Femur (tissue), 1 donor: ENCODE results near the gene PABPN1L.
A peak's percentile ranks its signal among the peaks of the same experiment; 100 is the strongest.

Experiments
- DNase-seq: peaks from one replicate; pipeline ENCODE4 v3.0.0-alpha.2; 2017

PABPN1L gene

GRCh38 chr16:88866151-88866920, at the start of gene PABPN1L:
Gene PABPN1L (minus strand): TSS chr16:88866660. CDS start chr16:88866606, 54 bp downstream.
- DNase-seq = no peak

DNA sequence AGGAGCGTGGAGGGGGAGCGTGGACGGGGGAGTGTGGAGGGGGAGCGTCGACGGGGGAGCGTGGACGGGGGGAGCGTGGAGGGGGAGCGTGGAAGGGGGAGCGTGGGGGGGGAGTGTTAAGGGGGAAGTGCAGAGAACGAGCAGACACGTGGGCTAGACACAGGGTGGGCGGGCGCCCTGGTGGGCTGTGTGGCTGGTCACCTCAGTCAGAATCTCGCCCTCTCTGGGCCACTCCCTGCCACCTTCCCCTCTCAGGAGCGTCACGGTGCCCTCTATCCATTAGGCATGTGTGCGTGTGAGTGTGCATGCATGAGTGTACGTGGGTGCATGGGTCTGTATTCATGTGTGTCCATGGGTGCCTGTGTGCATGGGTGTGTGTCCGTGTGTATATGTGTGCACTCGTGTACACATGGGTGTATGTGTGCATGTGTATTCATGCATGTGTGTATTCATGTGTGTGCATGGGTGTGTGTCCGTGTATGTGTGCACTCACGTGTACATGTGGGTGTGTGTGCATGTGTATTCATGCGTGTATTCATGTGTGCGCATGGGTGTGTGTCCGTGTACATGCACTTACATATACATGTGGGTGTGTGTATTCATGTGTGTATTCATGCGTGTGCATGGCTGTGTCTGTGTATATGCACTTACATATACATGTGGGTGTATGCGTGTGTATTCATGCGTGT, 49.3 kb upstream of the PABPN1L start:
- no peak for DNase-seq

- DNase-seq = peak; percentile 77
Observed at GRCh38 chr16:88914750-88915368, 48.4 kb upstream of the PABPN1L start.

- no peak for DNase-seq
Observed at GRCh38 chr16:88913870-88914269, 47.4 kb upstream of the PABPN1L start.

DNA sequence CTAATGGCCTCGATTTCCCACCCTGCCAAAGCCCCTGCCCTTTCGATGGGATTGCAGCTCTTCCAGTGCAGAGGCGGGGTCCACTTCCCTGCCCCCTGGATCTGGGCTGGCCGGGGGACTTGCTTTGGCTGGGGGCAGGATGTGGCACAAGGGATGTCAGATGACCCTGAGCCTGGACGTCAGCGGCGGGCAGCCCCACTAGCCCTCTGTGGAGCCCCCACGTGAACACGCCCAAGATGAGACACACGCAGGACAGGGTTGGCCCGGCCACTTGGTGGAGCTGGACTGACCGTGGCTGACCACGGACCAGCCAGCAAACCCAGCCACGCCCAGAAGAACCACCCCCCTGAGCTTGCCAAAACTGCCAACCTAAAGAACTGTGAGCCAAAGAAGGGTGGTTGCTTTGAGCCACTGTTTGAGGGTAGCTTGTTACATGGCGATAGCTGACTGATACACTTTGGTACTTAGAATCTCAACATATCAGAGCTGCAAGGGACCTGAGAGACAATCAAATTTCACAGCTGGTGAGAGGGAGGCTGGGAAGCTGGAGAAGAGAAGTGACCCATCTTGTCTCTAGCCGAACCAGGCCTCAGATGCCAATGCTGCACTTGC, 46.6 kb upstream of the PABPN1L start:
- DNase-seq = no peak

- DNase-seq = no peak
Observed at GRCh38 chr16:88912556-88912955, 46.1 kb upstream of the PABPN1L start.

GRCh38 chr16:88911946-88912310, 45.5 kb upstream of the PABPN1L start:
- DNase-seq = no peak

- DNase-seq = peak; percentile 52
Observed at GRCh38 chr16:88911136-88911945, 44.9 kb upstream of the PABPN1L start.

- DNase-seq = peak; percentile 48
Observed at GRCh38 chr16:88910284-88911135, 44.0 kb upstream of the PABPN1L start.

GRCh38 chr16:88909431-88910210, 43.2 kb upstream of the PABPN1L start:
- DNase-seq = no peak

GRCh38 chr16:88908307-88908706, 41.8 kb upstream of the PABPN1L start:
- no peak for DNase-seq

- DNase-seq = no peak
Observed at GRCh38 chr16:88907768-88908167, 41.3 kb upstream of the PABPN1L start.

- DNase-seq = no peak
Observed at GRCh38 chr16:88906535-88907105, 40.2 kb upstream of the PABPN1L start.

GRCh38 chr16:88906020-88906419, 39.6 kb upstream of the PABPN1L start:
- DNase-seq = no peak

- no peak for DNase-seq
Observed at GRCh38 chr16:88905563-88905962, 39.1 kb upstream of the PABPN1L start.

GRCh38 chr16:88904676-88905365, 38.4 kb upstream of the PABPN1L start:
- no peak for DNase-seq

DNA sequence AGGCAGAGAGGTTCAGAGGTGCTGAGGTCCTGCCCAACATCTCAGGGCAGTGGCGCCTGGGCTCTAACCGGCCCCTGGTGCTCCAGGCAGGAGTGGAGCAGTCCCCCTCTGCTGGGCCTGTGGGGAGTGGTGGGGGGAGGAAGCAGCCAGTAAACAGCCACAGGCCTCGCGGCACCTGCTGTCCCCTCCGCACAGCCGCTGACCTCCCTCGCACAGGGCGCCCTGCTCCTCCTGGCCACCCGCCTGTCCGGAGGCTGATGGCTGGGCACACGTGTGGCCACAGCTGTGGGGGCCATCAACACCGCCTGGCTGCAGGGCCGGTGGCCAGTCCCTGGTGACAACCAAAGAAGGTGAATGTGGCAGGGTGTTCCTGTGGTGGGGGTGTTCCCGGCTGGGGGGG, 36.8 kb upstream of the PABPN1L start:
- peak; percentile 63 for DNase-seq

DNA sequence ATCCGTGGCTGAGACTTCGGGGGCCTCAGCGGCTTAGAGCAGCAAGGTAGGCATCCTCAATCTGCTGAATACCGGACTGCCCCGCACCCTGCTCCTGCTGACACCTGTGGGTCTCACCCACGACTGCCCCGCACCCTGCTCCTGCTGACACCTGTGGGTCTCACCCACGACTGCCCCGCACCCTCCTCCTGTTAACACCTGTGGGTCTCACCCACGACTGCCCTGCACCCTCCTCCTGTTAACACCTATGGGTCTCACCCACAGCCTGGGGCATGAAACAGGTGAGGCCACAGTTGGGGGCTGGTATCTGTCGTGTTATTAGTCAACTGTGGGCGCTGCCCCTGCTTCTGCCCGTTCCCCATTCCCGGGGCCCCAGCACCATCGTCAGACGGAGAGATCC, 36.3 kb upstream of the PABPN1L start:
- DNase-seq = no peak

DNA sequence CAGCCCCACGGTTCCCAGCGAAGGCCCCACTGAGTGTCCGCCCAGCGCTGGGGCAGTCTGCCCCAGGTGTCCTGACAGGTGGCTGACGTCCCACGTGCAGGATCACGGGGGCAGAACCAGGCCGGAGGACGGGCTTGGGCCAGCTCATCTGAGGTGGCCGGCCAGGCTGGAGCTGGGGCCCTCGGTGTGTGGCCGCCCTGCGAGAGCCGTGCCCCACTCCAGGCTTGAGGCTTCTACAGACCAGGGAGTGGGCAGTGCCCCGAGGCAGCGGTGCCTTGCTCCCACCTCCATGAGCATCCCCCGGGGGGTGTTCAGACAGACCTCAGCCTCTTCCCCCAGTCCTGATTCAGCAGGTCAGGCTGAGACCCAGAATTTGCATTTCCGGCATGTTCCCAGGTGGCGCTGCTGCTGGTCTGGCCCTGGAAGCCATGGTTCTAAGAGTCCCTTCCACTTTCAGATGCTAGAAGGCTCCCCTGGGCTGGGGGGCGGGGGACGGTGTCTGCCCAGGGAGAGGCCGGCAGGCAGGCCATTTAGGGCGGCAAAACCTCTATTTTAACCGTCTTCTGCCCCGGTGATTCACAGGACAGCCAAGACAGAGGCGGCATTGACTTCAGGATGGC, 35.4 kb upstream of the PABPN1L start:
- no peak for DNase-seq
